Coronary artery (tissue), 2 donors: Measurements from ENCODE around the gene BMPER.

ENCODE experiments used
- DNase-seq: peaks from one replicate; pipeline ENCODE4 v3.0.0-alpha.2; 2017; ENCODE audit warnings: low spot score
- H3K27ac ChIP-seq, 2 donors: fragments of 200-600 bp; sonication (generic); one replicate each; pipeline ENCODE4 v1.5.1; 2016 to 2019
- H3K4me3 ChIP-seq: fragments of 200-600 bp; sonication (generic); 2 replicates; pipeline ENCODE4 v1.5.1; 2016; ENCODE audit warnings: mild to moderate bottlenecking, moderate library complexity
- TF ChIP-seq, protein P1 (sequence below): fragments of 200-600 bp; sonication (generic); IDR thresholded peaks from one replicate; pipeline ENCODE4 v1.5.1; 2019; ENCODE audit warnings: antibody characterized with exemption

Gene BMPER

DNA sequence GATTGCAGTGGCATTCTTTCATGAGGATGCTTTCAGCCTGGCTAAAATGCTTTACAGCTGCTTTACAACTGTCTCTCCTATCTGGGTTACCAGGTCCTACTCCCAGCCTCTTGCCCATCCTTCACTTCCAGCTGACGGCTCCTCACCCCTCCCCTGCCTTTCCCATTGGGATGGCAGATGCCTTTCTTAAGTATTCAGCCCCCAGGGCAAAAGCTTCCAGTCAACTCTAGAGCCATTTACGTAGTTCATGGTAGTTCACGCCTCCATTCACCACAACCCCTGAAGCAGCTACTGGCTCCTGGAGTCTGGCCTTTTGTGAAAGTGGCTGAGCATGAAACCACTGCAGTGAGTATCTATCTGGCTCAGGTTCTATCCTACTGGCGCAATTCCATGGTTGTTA lies 17.2 kb upstream of the BMPER start:
- Histone ChIP-seq H3K27ac (no peak overlapping the region), H3K4me3 (no peak overlapping the region)
- no peak for DNase-seq
- TF ChIP-seq, protein P1, sequence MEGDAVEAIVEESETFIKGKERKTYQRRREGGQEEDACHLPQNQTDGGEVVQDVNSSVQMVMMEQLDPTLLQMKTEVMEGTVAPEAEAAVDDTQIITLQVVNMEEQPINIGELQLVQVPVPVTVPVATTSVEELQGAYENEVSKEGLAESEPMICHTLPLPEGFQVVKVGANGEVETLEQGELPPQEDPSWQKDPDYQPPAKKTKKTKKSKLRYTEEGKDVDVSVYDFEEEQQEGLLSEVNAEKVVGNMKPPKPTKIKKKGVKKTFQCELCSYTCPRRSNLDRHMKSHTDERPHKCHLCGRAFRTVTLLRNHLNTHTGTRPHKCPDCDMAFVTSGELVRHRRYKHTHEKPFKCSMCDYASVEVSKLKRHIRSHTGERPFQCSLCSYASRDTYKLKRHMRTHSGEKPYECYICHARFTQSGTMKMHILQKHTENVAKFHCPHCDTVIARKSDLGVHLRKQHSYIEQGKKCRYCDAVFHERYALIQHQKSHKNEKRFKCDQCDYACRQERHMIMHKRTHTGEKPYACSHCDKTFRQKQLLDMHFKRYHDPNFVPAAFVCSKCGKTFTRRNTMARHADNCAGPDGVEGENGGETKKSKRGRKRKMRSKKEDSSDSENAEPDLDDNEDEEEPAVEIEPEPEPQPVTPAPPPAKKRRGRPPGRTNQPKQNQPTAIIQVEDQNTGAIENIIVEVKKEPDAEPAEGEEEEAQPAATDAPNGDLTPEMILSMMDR = no peak

DNA sequence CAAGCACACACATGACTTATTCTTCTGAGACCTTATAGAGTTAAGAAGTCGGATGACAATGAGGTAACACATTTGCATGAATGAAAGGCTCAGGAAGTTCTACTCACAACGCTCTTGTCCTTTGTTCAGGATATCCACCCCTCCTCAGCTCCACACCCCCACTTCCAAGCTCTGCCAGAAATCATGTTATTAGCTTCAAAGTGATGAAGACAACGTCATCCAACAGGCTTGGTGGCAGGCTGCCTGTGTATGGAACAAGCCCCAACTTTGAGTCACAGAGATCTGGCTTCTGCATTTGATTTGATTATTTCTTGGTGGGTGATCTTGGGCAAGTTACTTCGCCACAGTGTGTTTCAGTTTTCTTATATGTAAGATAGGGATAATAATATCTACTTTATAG lies 12.4 kb upstream of the BMPER start:
- H3K4me3 ChIP-seq = no peak overlapping the region
- TF ChIP-seq, protein P1 = no peak
- no peak for DNase-seq
- H3K27ac ChIP-seq = no peak overlapping the region

DNA sequence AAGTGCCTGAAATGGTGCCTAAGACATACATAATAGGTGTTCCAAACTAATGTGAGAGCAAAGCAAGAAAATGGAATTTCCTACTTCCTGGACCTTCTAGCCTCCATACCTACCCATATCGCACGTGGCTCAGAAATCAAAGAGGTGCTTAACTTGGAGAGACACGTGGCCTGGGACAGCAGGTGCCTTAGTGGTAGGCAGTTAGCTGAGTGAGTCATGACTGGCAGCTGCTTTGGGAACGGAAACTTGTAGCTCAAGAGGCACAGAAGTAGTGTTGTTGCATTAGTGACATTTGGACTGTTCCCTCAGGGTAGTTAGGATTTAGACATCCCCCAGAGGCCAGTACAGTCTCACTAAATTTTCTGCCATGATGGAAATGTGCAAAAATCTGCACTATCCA lies 12.0 kb upstream of the BMPER start:
- TF ChIP-seq, protein P1 = no peak
- H3K4me3 ChIP-seq = no peak overlapping the region
- no peak overlapping the region for H3K27ac ChIP-seq
- no peak for DNase-seq

DNA sequence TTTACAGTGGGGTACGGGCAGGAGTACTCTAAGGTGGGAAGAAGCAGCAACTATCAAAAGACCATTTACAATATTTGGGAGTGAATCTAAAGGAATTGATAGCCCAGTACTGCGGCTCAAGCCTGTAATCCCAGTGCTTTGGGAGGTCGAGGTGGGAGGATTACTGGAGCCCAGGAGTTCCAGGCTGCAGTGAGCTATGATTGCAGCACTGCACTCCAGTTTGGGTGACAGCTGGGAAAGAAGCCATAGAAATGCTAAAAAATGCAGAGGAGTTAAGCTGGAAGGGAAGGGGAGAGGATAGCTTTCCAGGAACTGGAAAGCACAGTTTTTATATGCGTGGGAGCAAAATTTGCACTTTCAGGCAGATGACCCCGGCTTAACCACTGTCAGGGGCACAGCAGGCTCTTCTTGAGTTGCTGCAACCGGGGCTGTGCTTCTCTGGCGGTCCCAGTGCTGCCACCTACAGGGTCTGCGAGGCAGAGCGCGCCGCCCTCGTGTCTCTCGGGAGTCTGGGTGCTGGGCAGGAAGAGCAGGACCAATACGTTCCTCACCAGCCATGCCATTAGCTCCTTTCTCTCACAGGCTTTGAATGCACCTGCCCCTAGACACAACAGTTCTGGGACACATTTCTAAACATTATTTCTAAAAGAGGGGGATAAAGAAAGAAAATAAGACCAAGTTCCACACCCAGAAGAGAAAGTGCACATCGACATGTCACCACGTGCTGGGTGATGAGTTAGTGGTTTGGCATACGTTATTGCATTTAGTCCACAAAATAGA lies 10.1 kb upstream of the BMPER start:
- Histone ChIP-seq H3K4me3 (peak overlapping the region; percentile 13), H3K27ac (no peak overlapping the region)
- TF ChIP-seq, protein P1 = peak; percentile 82
- DNase-seq = peak; percentile 85

DNA sequence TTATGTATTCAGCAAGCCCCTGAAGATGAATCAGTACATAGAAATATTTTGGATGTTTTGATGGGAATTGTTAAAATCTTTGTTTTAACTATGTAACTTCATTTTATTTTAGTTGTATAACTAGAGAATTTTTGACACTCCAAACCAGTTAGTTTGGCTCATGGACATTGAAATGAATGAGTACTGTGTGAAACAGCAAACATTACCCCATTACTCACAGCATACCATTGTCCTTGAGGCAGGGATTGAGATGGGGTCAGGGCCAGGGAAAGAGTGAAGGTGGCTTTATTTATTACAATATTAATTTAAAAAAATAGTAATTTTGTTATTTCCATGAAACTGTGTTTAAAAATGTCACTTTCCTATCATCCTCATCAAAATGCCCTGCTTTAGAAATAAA lies 4.8 kb upstream of the BMPER start:
- Histone ChIP-seq H3K27ac (no peak overlapping the region), H3K4me3 (no peak overlapping the region)
- no peak for DNase-seq
- TF ChIP-seq, protein P1 = no peak

DNA sequence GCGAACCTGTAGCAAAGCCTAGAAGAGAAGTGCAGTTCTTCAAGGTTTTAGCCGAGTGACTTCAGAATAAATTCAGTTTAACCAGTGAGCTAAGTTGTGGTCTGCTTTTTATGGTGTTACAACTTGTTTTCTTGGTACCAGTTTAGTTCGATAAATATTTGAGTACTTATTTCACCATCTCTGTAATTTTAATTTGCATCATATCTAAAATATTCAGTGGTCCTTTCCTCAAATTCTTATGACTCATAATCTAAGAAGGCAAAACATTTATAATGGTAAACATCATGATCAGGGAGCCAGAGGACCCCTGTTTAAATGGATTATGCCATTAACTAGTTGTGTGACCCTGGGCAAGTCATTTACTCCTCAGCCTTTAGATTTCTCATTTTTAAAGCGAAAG lies 4.1 kb upstream of the BMPER start:
- Histone ChIP-seq H3K4me3 (no peak overlapping the region), H3K27ac (no peak overlapping the region)
- no peak for DNase-seq
- TF ChIP-seq, protein P1 = no peak

DNA sequence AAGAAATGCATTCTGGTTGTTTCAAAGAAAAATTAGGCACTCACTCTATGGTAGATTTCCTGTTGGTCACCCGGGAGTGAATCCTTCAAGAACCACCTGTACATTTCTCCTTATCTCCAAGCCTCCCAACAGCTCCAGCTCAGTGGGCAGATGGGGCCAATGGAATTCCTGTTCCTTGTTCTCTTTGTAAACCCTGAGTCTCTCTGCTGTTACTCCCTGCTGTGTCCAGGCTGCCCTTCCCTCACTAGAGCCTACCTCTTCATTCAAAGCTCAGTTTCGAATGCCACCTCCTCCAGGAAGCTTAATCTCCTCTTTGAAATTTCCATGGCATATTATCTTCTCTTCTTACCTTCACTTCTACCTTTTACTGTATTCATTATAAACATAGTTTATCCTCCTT lies 3.5 kb upstream of the BMPER start:
- DNase-seq = no peak
- no peak overlapping the region for H3K27ac ChIP-seq
- TF ChIP-seq, protein P1 = no peak
- H3K4me3 ChIP-seq = no peak overlapping the region
